Colonic mucosa (tissue), 4 donors: ENCODE measurements around the gene OGFR. TPM values are rescaled to one million over a fixed set of nuclear protein-coding genes. Genes with fewer than 3 reads are reported as not detected.

Experiments used
- DNase-seq: peaks from one replicate; pipeline ENCODE4 v3.0.0-alpha.2; 2020
- H3K27ac ChIP-seq: fragments of 200-600 bp; one replicate; pipeline ENCODE4 v1.8.0; 2021
- H3K27me3 ChIP-seq: fragments of 200-600 bp; one replicate; pipeline ENCODE4 v1.8.0; 2021
- H3K36me3 ChIP-seq: fragments of 200-600 bp; one replicate; pipeline ENCODE4 v1.8.0; 2021
- H3K4me1 ChIP-seq: fragments of 200-600 bp; one replicate; pipeline ENCODE4 v1.8.0; 2021; ENCODE audit warnings: mild to moderate bottlenecking
- H3K4me3 ChIP-seq: fragments of 200-600 bp; one replicate; pipeline ENCODE4 v1.8.0; 2021
- H3K9ac ChIP-seq, 2 donors: one replicate each; pipeline ENCODE4 v1.7.0; 2013; ENCODE audit warnings: control low read depth in 2 of 2, low read depth in 2 of 2, low read length in 2 of 2
- H3K9me3 ChIP-seq: fragments of 200-600 bp; one replicate; pipeline ENCODE4 v1.8.0; 2021
- CTCF ChIP-seq: fragments of 200-600 bp; IDR thresholded peaks from one replicate; pipeline ENCODE4 v1.8.0; 2022; ENCODE audit warnings: antibody characterized with exemption, mild to moderate bottlenecking
- intact Hi-C: fragments of 100-400 bp; cut with DNase I; formaldehyde crosslinking; loops from one replicate; pipeline ENCODE4 v1.14.1; 2022
- total RNA-seq, 2 donors: library from RNA; stranded (reverse); fragmentation: NEBNext Ultra II Directional in 1 of 2; extraction: Animal tissue kit (Norgen Biotek cat#: 25700) in 1 of 2; gene quantifications; one replicate each; pipeline ENCODE4 v1.2.1, GENCODE V29; 2021
- donor health status: healthy.
- donor health status: DM: no; HTN: no; CAD: no.
- donor health status: DM: no; HTN: no; CAD: no.

OGFR gene
- total RNA-seq, 2 donors from 2014 or later, result 36.3 to 36.8 TPM

DNA sequence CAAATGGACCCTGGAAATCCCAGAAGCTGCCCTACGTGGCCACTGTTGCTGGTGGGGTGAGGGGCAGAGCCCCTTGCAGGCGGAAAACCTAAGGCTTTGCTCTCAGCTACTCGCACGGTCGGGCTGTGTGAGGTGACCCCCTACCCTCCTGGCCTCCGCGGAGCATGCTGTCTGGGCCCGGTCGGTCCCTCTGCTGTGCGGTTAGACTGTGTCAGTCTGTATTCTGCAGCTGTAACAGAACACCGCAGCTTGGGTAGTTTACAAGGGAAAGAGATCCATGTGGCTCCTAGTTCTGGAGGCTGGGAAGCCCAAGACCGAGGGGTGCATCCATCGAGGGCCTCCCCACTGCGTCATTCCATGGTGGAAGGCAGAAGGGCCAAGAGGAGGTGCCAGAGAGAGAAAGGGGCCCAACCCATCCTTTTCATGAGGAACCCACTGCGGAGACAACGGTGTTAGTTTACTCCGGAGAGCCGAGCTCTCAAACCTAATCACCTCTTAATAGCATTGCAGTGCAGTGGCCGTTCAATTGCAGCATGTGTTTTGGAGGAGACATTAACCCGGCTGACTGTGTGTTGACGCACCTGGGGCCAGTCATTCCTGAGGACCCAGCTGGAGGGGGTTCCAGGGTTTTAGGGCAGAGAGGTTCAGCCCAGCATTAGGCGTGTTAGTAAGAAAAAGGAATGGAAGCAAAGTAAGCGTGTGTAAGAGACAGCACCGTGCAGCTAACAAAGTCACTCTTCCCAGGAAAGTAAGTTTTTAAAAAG is 30.5 kb downstream of the OGFR start:
- peaks cover 21% of the 10 kb centered on the region for H3K4me1 ChIP-seq
- no peaks in the 10 kb centered on the region for H3K27me3 ChIP-seq
- H3K9me3 ChIP-seq, result no peaks in the 10 kb centered on the region
- no peak for TF ChIP-seq CTCF
- intact Hi-C loops, result no loop called here
- H3K9ac ChIP-seq, result no peak overlapping the region
- no peak overlapping the region for H3K4me3 ChIP-seq
- no peak overlapping the region for H3K27ac ChIP-seq
- no peaks in the 10 kb centered on the region for H3K36me3 ChIP-seq
- no peak for DNase-seq

- intact Hi-C loops, result no loop called here
- Histone ChIP-seq H3K9me3 (no peaks in the 10 kb centered on the region), H3K36me3 (no peaks in the 10 kb centered on the region), H3K4me3 (no peak overlapping the region), H3K9ac (no peak overlapping the region), H3K4me1 (peaks cover 16% of the 10 kb centered on the region), H3K27ac (no peak overlapping the region), H3K27me3 (no peaks in the 10 kb centered on the region)
- no peak for DNase-seq
- TF ChIP-seq CTCF, result no peak
Observed at GRCh38 chr20:62835931-62836861, 31.6 kb downstream of the OGFR start.

DNA sequence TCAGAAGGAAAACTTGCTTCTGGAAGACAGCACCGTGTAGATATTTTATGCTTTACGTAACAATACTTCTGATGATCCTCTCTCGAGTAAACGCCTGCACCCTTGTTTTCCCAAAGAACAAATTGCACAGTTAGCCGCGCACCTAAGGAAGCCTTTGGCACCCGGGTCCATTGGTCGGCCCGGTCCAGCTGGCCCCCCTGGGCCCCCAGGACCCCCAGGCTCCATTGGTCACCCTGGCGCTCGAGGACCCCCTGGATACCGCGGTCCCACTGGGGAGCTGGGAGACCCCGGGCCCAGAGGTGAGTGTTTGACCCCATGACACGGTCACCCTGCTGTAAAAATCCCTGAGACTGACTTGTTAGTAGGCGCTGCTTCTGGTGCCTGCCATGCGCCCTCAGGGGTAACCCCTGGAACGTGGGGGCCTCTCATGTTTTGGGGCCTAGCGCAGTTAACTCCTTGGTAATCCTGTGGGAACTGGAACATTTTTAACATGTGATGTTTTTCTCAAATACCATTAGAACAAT is 32.4 kb downstream of the OGFR start:
- Histone ChIP-seq H3K4me1 (peaks cover 12% of the 10 kb centered on the region), H3K4me3 (no peak overlapping the region), H3K9ac (no peak overlapping the region), H3K9me3 (no peaks in the 10 kb centered on the region), H3K27me3 (no peaks in the 10 kb centered on the region), H3K27ac (no peak overlapping the region), H3K36me3 (no peaks in the 10 kb centered on the region)
- DNase-seq, result no peak
- TF ChIP-seq CTCF, result no peak
- intact Hi-C loops, result no loop called here

DNA sequence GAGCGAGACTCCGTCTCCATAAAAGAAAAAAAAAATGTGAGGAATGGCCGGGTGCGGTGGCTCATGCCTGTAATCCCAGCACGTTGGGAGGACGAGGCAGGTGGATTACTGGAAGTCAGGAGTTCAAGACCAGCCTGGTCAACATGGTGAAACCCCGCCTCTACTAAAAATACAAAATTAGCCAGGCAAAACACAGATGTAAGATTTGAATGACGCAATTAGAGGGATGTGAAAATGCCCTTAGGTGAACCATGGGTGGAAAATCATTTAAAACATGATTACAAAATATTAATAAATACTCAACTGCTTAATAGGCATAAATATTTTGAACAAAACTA is 33.1 kb downstream of the OGFR start:
- Histone ChIP-seq H3K27me3 (no peaks in the 10 kb centered on the region), H3K9ac (peak overlapping the region in 1 of 2 donors; percentile 8), H3K4me3 (no peak overlapping the region), H3K27ac (no peak overlapping the region), H3K4me1 (peaks cover 4% of the 10 kb centered on the region), H3K36me3 (no peaks in the 10 kb centered on the region), H3K9me3 (no peaks in the 10 kb centered on the region)
- DNase-seq, result no peak
- intact Hi-C loops, result no loop called here
- no peak for TF ChIP-seq CTCF

- Histone ChIP-seq H3K27ac (peak overlapping the region; percentile 57), H3K4me3 (no peak overlapping the region), H3K36me3 (no peaks in the 10 kb centered on the region), H3K9me3 (no peaks in the 10 kb centered on the region), H3K4me1 (no peaks in the 10 kb centered on the region), H3K27me3 (no peaks in the 10 kb centered on the region), H3K9ac (peak overlapping the region in 1 of 2 donors; percentile 68)
- DNase-seq, result peak; percentile 96
- TF ChIP-seq CTCF, result no peak
- intact Hi-C loops, result no loop called here
Observed at GRCh38 chr20:62838128-62838891, 33.7 kb downstream of the OGFR start.
